H1 (cell line): ENCODE measurements around the gene BSPRY. TPM values are rescaled to one million over a fixed set of nuclear protein-coding genes. Genes with fewer than 3 reads are reported as not detected.

Experiments
- CTCF ChIA-PET: fragments of 300-600 bp; sonication (Branson Sonifier 250); formaldehyde crosslinking; loops from one replicate; lab custom pipeline; 2021; ENCODE audit not compliant: partially characterized antibody; lab: Charles Lee
- POLR2A ChIA-PET: fragments of 300-600 bp; sonication (Branson Sonifier 250); formaldehyde crosslinking; loops from one replicate; lab custom pipeline; 2021; ENCODE audit warnings: inconsistent platforms; ENCODE audit not compliant: partially characterized antibody; lab: Charles Lee
- DNase-seq, 2 experiments: peaks; one replicate each; pipeline versions ENCODE4 v3.0.0 to v3.0.0-alpha.2; 2010 to 2022; ENCODE audit warnings: low spot score in 2 of 2, low read depth in 1 of 2, mixed read lengths in 1 of 2
- FAIRE-seq: peaks from 2 replicates; lab custom pipeline; 2011; peaks lifted over from hg19 to GRCh38; lab: Jason Lieb, UNC
- H2AFZ ChIP-seq: 2 replicates; pipeline ENCODE4 v1.8.1; 2012; ENCODE audit warnings: low read length, inconsistent platforms
- H2AK5ac ChIP-seq: 2 replicates; pipeline ENCODE4 v1.6.1; 2013; ENCODE audit warnings: low read depth, low read length
- H2BK120ac ChIP-seq: replicated peaks from 2 replicates; pipeline ENCODE3; 2013; ENCODE audit warnings: low read depth, low read length, inconsistent platforms
- H2BK12ac ChIP-seq: 2 replicates; pipeline ENCODE4 v1.6.1; 2013; ENCODE audit warnings: low read depth, low read length
- H2BK15ac ChIP-seq: 2 replicates; pipeline ENCODE4 v1.6.1; 2013; ENCODE audit warnings: low read length
- H2BK20ac ChIP-seq: 2 replicates; pipeline ENCODE4 v1.6.1; 2013; ENCODE audit warnings: low read length
- H2BK5ac ChIP-seq: 2 replicates; pipeline ENCODE4 v1.6.1; 2013; ENCODE audit warnings: low read depth, low read length
- H3K14ac ChIP-seq: 2 replicates; pipeline ENCODE4 v1.6.1; 2013; ENCODE audit warnings: inconsistent platforms; ENCODE audit not compliant: insufficient read length
- H3K18ac ChIP-seq: 2 replicates; pipeline ENCODE4 v1.6.1; 2013; ENCODE audit warnings: low read length; ENCODE audit errors: extremely low read depth
- H3K23ac ChIP-seq: 2 replicates; pipeline ENCODE4 v1.6.1; 2013; ENCODE audit warnings: inconsistent platforms; ENCODE audit not compliant: insufficient read length
- H3K23me2 ChIP-seq: 2 replicates; pipeline ENCODE4 v1.6.1; 2013; ENCODE audit warnings: low read depth, low read length
- H3K27ac ChIP-seq: 2 replicates; pipeline ENCODE4 v1.6.1; 2011; ENCODE audit warnings: low read depth, low read length, inconsistent platforms
- H3K27me3 ChIP-seq, 4 experiments: replicated peaks in 1 of 4; 1 replicate in 1 of 4; 2 replicates in 3 of 4; pipeline versions ENCODE4 v1.6.1 to v1.8.1; 2011 to 2013; ENCODE audit warnings: low read length in 3 of 4, mild to moderate bottlenecking in 3 of 4, inconsistent platforms in 2 of 4, mixed read lengths in 2 of 4, moderate library complexity in 1 of 4; ENCODE audit not compliant: control insufficient read depth in 3 of 4, insufficient read depth in 3 of 4; ENCODE audit errors: extremely low read depth in 1 of 4
- H3K36me3 ChIP-seq, 4 experiments: 2 replicates each; pipeline versions ENCODE4 v1.6.1 to v1.8.1; 2011 to 2013; ENCODE audit warnings: mild to moderate bottlenecking in 4 of 4, low read length in 3 of 4, moderate library complexity in 2 of 4, control low read depth in 1 of 4, inconsistent platforms in 1 of 4; ENCODE audit not compliant: insufficient read depth in 4 of 4, control insufficient read depth in 2 of 4
- H3K4ac ChIP-seq: replicated peaks from 2 replicates; pipeline ENCODE3; 2013; ENCODE audit warnings: low read length, low read depth, mixed read lengths, inconsistent platforms; ENCODE audit not compliant: insufficient read length
- H3K4me1 ChIP-seq, 4 experiments: replicated peaks in 1 of 4; 1 replicate in 1 of 4; 2 replicates in 3 of 4; pipeline versions ENCODE4 v1.6.1 to v1.8.1; 2011 to 2013; ENCODE audit warnings: low read length in 3 of 4, inconsistent platforms in 2 of 4, mixed read lengths in 1 of 4; ENCODE audit not compliant: insufficient read depth in 4 of 4, control insufficient read depth in 3 of 4
- H3K4me2 ChIP-seq, 2 experiments: 2 replicates each; pipeline versions ENCODE4 v1.6.1 to v1.8.1; 2011 to 2013; ENCODE audit warnings: low read depth in 2 of 2, low read length in 2 of 2, control low read depth in 1 of 2, inconsistent platforms in 1 of 2, mild to moderate bottlenecking in 1 of 2; ENCODE audit not compliant: insufficient read depth in 1 of 2
- H3K4me3 ChIP-seq, 4 experiments: fragments of 200-600, 300-600 bp in 1 of 4; sonication (generic), shearing (Covaris generic), sonication (Bioruptor Twin) in 1 of 4; 2 replicates each; pipeline versions ENCODE4 v1.5.1 to v1.8.1; 2011 to 2016; ENCODE audit warnings: low read length in 4 of 4, low read depth in 3 of 4, control low read depth in 2 of 4, inconsistent platforms in 2 of 4, mild to moderate bottlenecking in 2 of 4, mixed read lengths in 1 of 4, moderate library complexity in 1 of 4; ENCODE audit not compliant: insufficient read depth in 2 of 4; ENCODE audit errors: extremely low read depth in 1 of 4
- H3K56ac ChIP-seq: replicated peaks from 2 replicates; pipeline ENCODE3; 2013; ENCODE audit warnings: low read depth, mild to moderate bottlenecking, mixed read lengths, low read length, inconsistent platforms; ENCODE audit not compliant: insufficient read length
- H3K79me1 ChIP-seq: 2 replicates; pipeline ENCODE4 v1.6.1; 2013; ENCODE audit warnings: low read depth, low read length, control low read depth
- H3K79me2 ChIP-seq, 2 experiments: 2 replicates each; pipeline versions ENCODE4 v1.6.1 to v1.8.1; 2012 to 2013; ENCODE audit warnings: low read length in 2 of 2, mild to moderate bottlenecking in 2 of 2, inconsistent platforms in 1 of 2; ENCODE audit not compliant: insufficient read depth in 2 of 2, control insufficient read depth in 1 of 2
- H3K9ac ChIP-seq, 4 experiments: replicated peaks in 1 of 4; 1 replicate in 1 of 4; 2 replicates in 3 of 4; pipeline versions ENCODE4 v1.6.1 to v1.8.1; 2011 to 2013; ENCODE audit warnings: low read depth in 3 of 4, low read length in 3 of 4, control low read depth in 2 of 4, mild to moderate bottlenecking in 2 of 4, moderate library complexity in 2 of 4, inconsistent platforms in 1 of 4; ENCODE audit errors: extremely low read depth in 1 of 4
- H3K9me3 ChIP-seq, 2 experiments: 2 replicates each; pipeline versions ENCODE4 v1.6.1 to v1.8.1; 2012 to 2013; ENCODE audit warnings: mild to moderate bottlenecking in 2 of 2, moderate library complexity in 2 of 2, control low read depth in 1 of 2, inconsistent platforms in 1 of 2, low read depth in 1 of 2, low read length in 1 of 2, mixed read lengths in 1 of 2; ENCODE audit not compliant: insufficient read depth in 2 of 2
- H4K20me1 ChIP-seq, 2 experiments: replicated peaks in 1 of 2; 2 replicates each; pipeline versions ENCODE3 to v1.8.1; 2011 to 2013; ENCODE audit warnings: inconsistent platforms in 2 of 2, low read length in 2 of 2, mild to moderate bottlenecking in 1 of 2; ENCODE audit not compliant: insufficient read depth in 2 of 2, control insufficient read depth in 1 of 2
- H4K5ac ChIP-seq: 2 replicates; pipeline ENCODE4 v1.6.1; 2013; ENCODE audit warnings: low read length, low read depth, mixed read lengths, inconsistent platforms; ENCODE audit not compliant: insufficient read length
- H4K8ac ChIP-seq: 2 replicates; pipeline ENCODE4 v1.8.0; 2013; ENCODE audit warnings: mild to moderate bottlenecking, moderate library complexity, low read length, inconsistent platforms; ENCODE audit not compliant: insufficient read depth; ENCODE audit errors: extremely low read depth
- H4K91ac ChIP-seq: replicated peaks from 2 replicates; pipeline ENCODE3; 2013; ENCODE audit warnings: low read length, mixed read lengths, inconsistent platforms; ENCODE audit not compliant: insufficient read length
- BRCA1 ChIP-seq: IDR thresholded peaks from 2 replicates; pipeline ENCODE4 v1.6.1; 2012; ENCODE audit warnings: low read depth, low read length, improper control_type of control experiment
- CTCF ChIP-seq, 3 experiments: IDR thresholded peaks; 1 replicate in 2 of 3; 2 replicates in 1 of 3; pipeline versions ENCODE4 v1.5.1 to v1.6.1; 2011; ENCODE audit warnings: low read length in 3 of 3, mild to moderate bottlenecking in 3 of 3, inconsistent platforms in 2 of 3, low read depth in 1 of 3, moderate library complexity in 1 of 3; ENCODE audit not compliant: insufficient read depth in 1 of 3; ENCODE audit errors: control extremely low read depth in 1 of 3
- FOSL1 ChIP-seq: IDR thresholded peaks from 2 replicates; pipeline ENCODE4 v1.6.1; 2011; ENCODE audit warnings: mild to moderate bottlenecking, low read depth, low read length, moderate library complexity; ENCODE audit not compliant: insufficient read depth
- POLR2AphosphoS5 ChIP-seq: IDR thresholded peaks from 2 replicates; pipeline ENCODE4 v1.6.1; 2011; ENCODE audit warnings: low read depth, low read length
- RAD21 ChIP-seq, 2 experiments: IDR thresholded peaks in 1 of 2; conservative IDR thresholded peaks in 1 of 2; 2 replicates each; pipeline ENCODE4 v1.6.1; 2011; ENCODE audit warnings: low read depth in 2 of 2, low read length in 2 of 2, improper control_type of control experiment in 1 of 2, inconsistent platforms in 1 of 2, mild to moderate bottlenecking in 1 of 2, moderate library complexity in 1 of 2
- RBBP5 ChIP-seq: IDR thresholded peaks from 2 replicates; pipeline ENCODE4 v1.7.1; 2012; ENCODE audit warnings: low read depth, mild to moderate bottlenecking, inconsistent platforms, low read length, moderate library complexity, borderline replicate concordance
- SIX5 ChIP-seq: IDR thresholded peaks from 2 replicates; pipeline ENCODE4 v1.6.1; 2011; ENCODE audit warnings: mild to moderate bottlenecking, low read depth, low read length
- WGBS, 2 experiments: shearing (Covaris generic) in 1 of 2; methylation state at CpG; one replicate each; pipeline versions ENCODE4 v1.1.6 to v1.1.7; 2013 to 2015; ENCODE audit warnings: low lambda C conversion rate in 2 of 2, mixed read lengths in 2 of 2, inconsistent platforms in 1 of 2, low coverage in 1 of 2, missing lambda C conversion rate in 1 of 2; ENCODE audit not compliant: insufficient replicate concordance in 2 of 2, insufficient coverage in 1 of 2, insufficient read length in 1 of 2; ENCODE audit errors: extremely low coverage in 1 of 2, missing lambda C conversion rate in 1 of 2; 5-methylcytosine and 5-hydroxymethylcytosine counted together
- polyA plus RNA-seq, 7 experiments: library from polyadenylated mRNA; depleted of rRNA in 3 of 7; stranded (reverse) in 5 of 7; unstranded in 2 of 7; fragments of >200 nt in 5 of 7; fragments of 200-250 nt in 2 of 7; gene quantifications; 1 replicate in 5 of 7; 2 replicates in 1 of 7; 4 replicates in 1 of 7; pipeline versions ENCODE4 v1.2.1 to v1.2.3, GENCODE V29; 2011 to 2013; ENCODE audit warnings: missing spikeins in 2 of 7, mixed read lengths in 2 of 7
- total RNA-seq: library from RNA; stranded (reverse); fragmentation: NEBNext Ultra II Directional; extraction: Animal tissue kit (Norgen Biotek cat#: 25700); gene quantifications from 2 replicates; pipeline ENCODE4 v1.2.1, GENCODE V29; 2021

BSPRY gene
- total and polyA plus RNA-seq, 2 of the 8 experiments (the other 6 are each of a cell fraction or from before 2014, with no cell fraction given) = 5.5 to 10.9 TPM

- Histone ChIP-seq H3K4me2 (no peak overlapping the region), H2BK5ac (no peak overlapping the region), H2BK12ac (no peak overlapping the region), H3K36me3 (no peaks in the 10 kb centered on the region), H3K56ac (no peak overlapping the region), H2AFZ (no peak overlapping the region), H3K9ac (no peak overlapping the region), H3K23me2 (0 out of 2 replicates have a peak, but pooled peaks cover 1% of the 10 kb centered on the region), H4K91ac (no peak overlapping the region), H3K27ac (no peak overlapping the region), H3K27me3 (peaks cover 0 to 10% (median under 1%) of the 10 kb centered on the region in 4 experiments; a peak in 5 of 7 replicates), H3K79me2 (no peaks in the 10 kb centered on the region), H3K14ac (no peak overlapping the region), H3K79me1 (no peaks in the 10 kb centered on the region; the same call in none of the 2 replicates), H3K4me3 (no peak overlapping the region), H4K20me1 (peaks cover 2% of the 10 kb centered on the region in 2 experiments), H3K18ac (no peak overlapping the region), H3K23ac (no peak overlapping the region), H2BK120ac (no peak overlapping the region), H2BK15ac (no peak overlapping the region), H3K4ac (no peak overlapping the region), H3K4me1 (peaks cover 3 to 11% (median 6%) of the 10 kb centered on the region in 4 experiments), H3K9me3 (no peaks in the 10 kb centered on the region), H4K8ac (no peak overlapping the region; the same call in 1 of the 2 replicates), H4K5ac (no peak overlapping the region), H2BK20ac (no peak overlapping the region), H2AK5ac (no peak overlapping the region)
- ChIA-PET CTCF (interaction anchor here (0.7 to 2.5 kb wide), 11 partner anchors 13 to 233 kb away, joined by 3 to 10 read pairs (median 3); partner anchors contain the start of gene ALAD), POLR2A (interaction anchor here (1.1 to 1.5 kb wide), 3 partner anchors 15 to 80 kb away, joined by 3 read pairs; partner anchors contain the start of genes CDC26, PRPF4 and WDR31)
- 86% methylated on average over 4 of the region's 4 CpGs; no CpG with 5 or more reads in 1 of the 2 experiments for WGBS, 2 experiments
- FAIRE-seq (no peak), DNase-seq (no peak)
- no peak for TF ChIP-seq POLR2AphosphoS5
- no peak for TF ChIP-seq FOSL1
- peak in 2 of 3 experiments; percentile 35 to 38; a peak in 3 of 4 replicates for TF ChIP-seq CTCF (IDR thresholded peaks at IDR 0.05; ENCODE audit: control extremely low read depth in 1 of 3, insufficient read depth in 1 of 3, low read depth in 1 of 3, low read length in 3 of 3)
- TF ChIP-seq RAD21 (IDR thresholded peaks at IDR 0.05 in 1 of 2, conservative IDR thresholded peaks at IDR 0.05 in 1 of 2; ENCODE audit: low read depth in 2 of 2, low read length in 2 of 2) = peak; percentile 36 to 61
- TF ChIP-seq BRCA1 = no peak
- TF ChIP-seq RBBP5 = no peak
- TF ChIP-seq SIX5 = no peak
These were observed 5.8 kb downstream of the BSPRY start for GRCh38 chr9:113355040-113355596.
